HUES48 (cell line): Measurements from ENCODE around the gene THOP1.

Experiments
- H3K27ac ChIP-seq: one replicate; pipeline ENCODE4 v1.7.0; 2013; ENCODE audit warnings: low read depth, low read length, inconsistent platforms
- H3K27me3 ChIP-seq: 2 replicates; pipeline ENCODE4 v1.6.1; 2013; ENCODE audit warnings: mild to moderate bottlenecking, low read length; ENCODE audit not compliant: control insufficient read depth, insufficient read depth
- H3K36me3 ChIP-seq: 2 replicates; pipeline ENCODE4 v1.6.1; 2013; ENCODE audit warnings: low read length; ENCODE audit not compliant: control insufficient read depth, insufficient read depth
- H3K4me1 ChIP-seq: 2 replicates; pipeline ENCODE4 v1.6.1; 2013; ENCODE audit warnings: mild to moderate bottlenecking, low read length; ENCODE audit not compliant: control insufficient read depth, insufficient read depth
- H3K4me3 ChIP-seq: 2 replicates; pipeline ENCODE4 v1.5.1; 2013; ENCODE audit warnings: mild to moderate bottlenecking, low read depth, low read length
- H3K9ac ChIP-seq: 2 replicates; pipeline ENCODE4 v1.6.1; 2013; ENCODE audit warnings: mild to moderate bottlenecking, low read depth, low read length, moderate library complexity
- H3K9me3 ChIP-seq: 2 replicates; pipeline ENCODE4 v1.6.1; 2013; ENCODE audit warnings: low read length; ENCODE audit not compliant: control insufficient read depth, insufficient read depth

THOP1 gene

GRCh38 chr19:2785244-2785997 lies at the start of gene THOP1:
Gene THOP1 (plus strand): TSS chr19:2785503. CDS start chr19:2785663, 160 bp downstream.
- peaks cover 18% of the 10 kb centered on the region for H3K36me3 ChIP-seq
- H3K27me3 ChIP-seq: no peaks in the 10 kb centered on the region
- H3K4me3 ChIP-seq: peak within 1 kb of the TSS; percentile 94
- peak within 1 kb of the TSS; percentile 63 for H3K9ac ChIP-seq
- peak within 1 kb of the TSS; percentile 70 for H3K27ac ChIP-seq
- H3K4me1 ChIP-seq: no peaks in the 10 kb centered on the region
- H3K9me3 ChIP-seq: no peaks in the 10 kb centered on the region

GRCh38 chr19:2736550-2737190 lies 48.6 kb upstream of the THOP1 start:
- H3K9ac ChIP-seq: no peak overlapping the region
- H3K36me3 ChIP-seq: peaks cover 35% of the 10 kb centered on the region
- no peak overlapping the region for H3K27ac ChIP-seq
- H3K4me3 ChIP-seq: no peak overlapping the region
- H3K9me3 ChIP-seq: no peaks in the 10 kb centered on the region
- no peaks in the 10 kb centered on the region for H3K4me1 ChIP-seq
- H3K27me3 ChIP-seq: no peaks in the 10 kb centered on the region

GRCh38 chr19:2739602-2740313 lies 45.5 kb upstream of the THOP1 start, which contains the start of gene SLC39A3:
Gene SLC39A3 (minus strand): TSS chr19:2740017. CDS start chr19:2737257, 2,760 bp downstream.
- Histone ChIP-seq H3K27me3 (no peaks in the 10 kb centered on the region), H3K27ac (no peak within 1 kb of the TSS), H3K9me3 (no peaks in the 10 kb centered on the region), H3K9ac (0 out of 2 replicates have a peak within 1 kb of the TSS, but pooled peaks have one; percentile 5), H3K36me3 (peaks cover 22% of the 10 kb centered on the region), H3K4me3 (peak within 1 kb of the TSS; percentile 82), H3K4me1 (no peaks in the 10 kb centered on the region)

GRCh38 chr19:2740314-2740656 lies 45.0 kb upstream of the THOP1 start:
- Histone ChIP-seq H3K27ac (no peak overlapping the region), H3K9ac (no peak overlapping the region), H3K27me3 (no peaks in the 10 kb centered on the region), H3K4me1 (no peaks in the 10 kb centered on the region), H3K4me3 (no peak overlapping the region), H3K9me3 (no peaks in the 10 kb centered on the region), H3K36me3 (peaks cover 17% of the 10 kb centered on the region)

- no peaks in the 10 kb centered on the region for H3K4me1 ChIP-seq
- H3K27ac ChIP-seq: no peak overlapping the region
- no peak overlapping the region for H3K9ac ChIP-seq
- H3K27me3 ChIP-seq: no peaks in the 10 kb centered on the region
- H3K4me3 ChIP-seq: no peak overlapping the region
- no peaks in the 10 kb centered on the region for H3K36me3 ChIP-seq
- no peaks in the 10 kb centered on the region for H3K9me3 ChIP-seq
Measured at GRCh38 chr19:2743099-2743498, 42.2 kb upstream of the THOP1 start.

- Histone ChIP-seq H3K4me1 (no peaks in the 10 kb centered on the region), H3K9ac (no peak overlapping the region), H3K27me3 (no peaks in the 10 kb centered on the region), H3K4me3 (no peak overlapping the region), H3K36me3 (no peaks in the 10 kb centered on the region), H3K27ac (no peak overlapping the region), H3K9me3 (no peaks in the 10 kb centered on the region)
Measured at GRCh38 chr19:2744113-2744512, 41.2 kb upstream of the THOP1 start.

- Histone ChIP-seq H3K27me3 (no peaks in the 10 kb centered on the region), H3K4me1 (no peaks in the 10 kb centered on the region), H3K9me3 (no peaks in the 10 kb centered on the region), H3K9ac (no peak overlapping the region), H3K4me3 (no peak overlapping the region), H3K36me3 (no peaks in the 10 kb centered on the region), H3K27ac (no peak overlapping the region)
Measured at GRCh38 chr19:2747349-2747748, 38.0 kb upstream of the THOP1 start.

- Histone ChIP-seq H3K36me3 (peaks cover 31% of the 10 kb centered on the region), H3K4me1 (no peaks in the 10 kb centered on the region), H3K9ac (no peak overlapping the region), H3K9me3 (no peaks in the 10 kb centered on the region), H3K4me3 (no peak overlapping the region), H3K27ac (no peak overlapping the region), H3K27me3 (no peaks in the 10 kb centered on the region)
Measured at GRCh38 chr19:2750808-2751437, 34.4 kb upstream of the THOP1 start.

GRCh38 chr19:2751438-2751830 lies 33.9 kb upstream of the THOP1 start:
- Histone ChIP-seq H3K9ac (no peak overlapping the region), H3K9me3 (no peaks in the 10 kb centered on the region), H3K4me3 (no peak overlapping the region), H3K36me3 (peaks cover 36% of the 10 kb centered on the region), H3K27me3 (no peaks in the 10 kb centered on the region), H3K27ac (no peak overlapping the region), H3K4me1 (no peaks in the 10 kb centered on the region)

GRCh38 chr19:2754659-2755447 lies 30.4 kb upstream of the THOP1 start:
- H3K4me3 ChIP-seq: no peak overlapping the region
- no peaks in the 10 kb centered on the region for H3K27me3 ChIP-seq
- H3K36me3 ChIP-seq: peaks cover 67% of the 10 kb centered on the region
- no peak overlapping the region for H3K9ac ChIP-seq
- no peaks in the 10 kb centered on the region for H3K4me1 ChIP-seq
- no peak overlapping the region for H3K27ac ChIP-seq
- no peaks in the 10 kb centered on the region for H3K9me3 ChIP-seq
